DND-41 (cell line): ENCODE results near the gene DUSP8.

ENCODE experiments used
- ATAC-seq: fragments of 200-7000 bp; cut with Tn5 transposase; 3 replicates; pipeline ENCODE4 v1.9.1; 2021; ENCODE audit warnings: low read depth; ENCODE audit not compliant: insufficient read depth
- DNase-seq: peaks from one replicate; pipeline ENCODE4 v3.0.0-alpha.2; 2020
- H2AFZ ChIP-seq: 2 replicates; pipeline ENCODE4 v1.6.0; 2012; ENCODE audit warnings: low read depth, low read length
- H3K27ac ChIP-seq: 2 replicates; pipeline ENCODE4 v1.5.1; 2012; ENCODE audit warnings: low read length, inconsistent platforms
- H3K27me3 ChIP-seq: fragments of 200-600 bp; sonication (generic); 2 replicates; pipeline ENCODE4 v1.6.0; 2012; ENCODE audit warnings: low read length, mild to moderate bottlenecking, inconsistent platforms; ENCODE audit not compliant: insufficient read depth, poor library complexity
- H3K36me3 ChIP-seq: 2 replicates; pipeline ENCODE4 v1.5.1; 2012; ENCODE audit warnings: low read length, inconsistent platforms; ENCODE audit not compliant: insufficient read depth
- H3K4me1 ChIP-seq: 2 replicates; pipeline ENCODE4 v1.5.1; 2012; ENCODE audit warnings: mild to moderate bottlenecking, low read length; ENCODE audit not compliant: insufficient read depth
- H3K4me2 ChIP-seq: 2 replicates; pipeline ENCODE4 v1.6.0; 2012; ENCODE audit warnings: mild to moderate bottlenecking, moderate library complexity, low read length, inconsistent platforms; ENCODE audit not compliant: insufficient read depth
- H3K4me3 ChIP-seq, 2 experiments: fragments of 200-600 bp in 1 of 2; shearing (Covaris generic) in 1 of 2; 2 replicates each; pipeline ENCODE4 v1.5.1; 2012 to 2016; ENCODE audit warnings: inconsistent platforms in 2 of 2, low read length in 2 of 2, mild to moderate bottlenecking in 2 of 2, low read depth in 1 of 2, moderate library complexity in 1 of 2
- H3K79me2 ChIP-seq: 2 replicates; pipeline ENCODE4 v1.6.0; 2012; ENCODE audit warnings: low read length, inconsistent platforms; ENCODE audit not compliant: insufficient read depth
- H3K9ac ChIP-seq: 2 replicates; pipeline ENCODE4 v1.6.0; 2012; ENCODE audit warnings: low read depth, mild to moderate bottlenecking, inconsistent platforms, low read length, moderate library complexity
- H3K9me3 ChIP-seq: 2 replicates; pipeline ENCODE4 v1.5.1; 2012; ENCODE audit warnings: low read length, moderate library complexity, mild to moderate bottlenecking, inconsistent platforms; ENCODE audit not compliant: insufficient read depth, severe bottlenecking
- H4K20me1 ChIP-seq: 2 replicates; pipeline ENCODE4 v1.6.0; 2012; ENCODE audit warnings: low read length; ENCODE audit not compliant: insufficient read depth
- EZH2 ChIP-seq: IDR thresholded peaks from 3 replicates; pipeline ENCODE4 v1.6.1; 2012; ENCODE audit warnings: borderline replicate concordance, low read depth, mild to moderate bottlenecking, moderate library complexity, low read length, inconsistent platforms; ENCODE audit not compliant: severe bottlenecking
- TF ChIP-seq, protein P1 (sequence below): IDR thresholded peaks from 2 replicates; pipeline ENCODE4 v1.5.1; 2012; ENCODE audit warnings: borderline replicate concordance, low read length, moderate library complexity, mild to moderate bottlenecking; ENCODE audit not compliant: poor library complexity, severe bottlenecking; ENCODE audit errors: extremely low read depth

The DUSP8 gene

DNA sequence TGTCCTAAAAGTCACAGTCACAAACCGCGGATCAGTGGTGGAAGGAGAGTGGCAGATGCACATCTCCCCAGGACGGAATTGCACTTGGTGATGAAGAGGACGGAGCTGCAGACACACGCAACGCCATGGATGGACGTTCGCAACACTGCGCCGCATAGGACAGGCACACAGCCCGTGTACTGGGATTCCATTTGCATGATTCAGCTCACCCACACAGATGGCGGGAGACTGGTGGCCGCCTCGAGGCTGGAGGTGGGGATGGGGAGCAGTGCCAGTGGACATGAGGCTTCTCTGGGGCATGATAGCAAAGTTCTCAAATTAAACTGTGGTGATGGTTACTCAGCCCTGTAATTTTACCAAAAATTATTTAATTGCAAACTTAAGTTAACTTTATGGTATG, 37.4 kb downstream of the DUSP8 start:
- TF ChIP-seq EZH2, result no peak
- TF ChIP-seq, protein P1, sequence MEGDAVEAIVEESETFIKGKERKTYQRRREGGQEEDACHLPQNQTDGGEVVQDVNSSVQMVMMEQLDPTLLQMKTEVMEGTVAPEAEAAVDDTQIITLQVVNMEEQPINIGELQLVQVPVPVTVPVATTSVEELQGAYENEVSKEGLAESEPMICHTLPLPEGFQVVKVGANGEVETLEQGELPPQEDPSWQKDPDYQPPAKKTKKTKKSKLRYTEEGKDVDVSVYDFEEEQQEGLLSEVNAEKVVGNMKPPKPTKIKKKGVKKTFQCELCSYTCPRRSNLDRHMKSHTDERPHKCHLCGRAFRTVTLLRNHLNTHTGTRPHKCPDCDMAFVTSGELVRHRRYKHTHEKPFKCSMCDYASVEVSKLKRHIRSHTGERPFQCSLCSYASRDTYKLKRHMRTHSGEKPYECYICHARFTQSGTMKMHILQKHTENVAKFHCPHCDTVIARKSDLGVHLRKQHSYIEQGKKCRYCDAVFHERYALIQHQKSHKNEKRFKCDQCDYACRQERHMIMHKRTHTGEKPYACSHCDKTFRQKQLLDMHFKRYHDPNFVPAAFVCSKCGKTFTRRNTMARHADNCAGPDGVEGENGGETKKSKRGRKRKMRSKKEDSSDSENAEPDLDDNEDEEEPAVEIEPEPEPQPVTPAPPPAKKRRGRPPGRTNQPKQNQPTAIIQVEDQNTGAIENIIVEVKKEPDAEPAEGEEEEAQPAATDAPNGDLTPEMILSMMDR, result no peak
- no peak for ATAC-seq
- Histone ChIP-seq H3K79me2 (peaks cover 77% of the 10 kb centered on the region), H3K9me3 (no peaks in the 10 kb centered on the region), H4K20me1 (peaks cover 70% of the 10 kb centered on the region), H2AFZ (no peak overlapping the region), H3K9ac (no peak overlapping the region), H3K36me3 (peaks cover 23% of the 10 kb centered on the region), H3K27me3 (no peaks in the 10 kb centered on the region), H3K4me2 (no peak overlapping the region), H3K4me3 (no peak overlapping the region), H3K4me1 (no peaks in the 10 kb centered on the region; the same call in 1 of the 2 replicates), H3K27ac (no peak overlapping the region)
- DNase-seq, result no peak

DNA sequence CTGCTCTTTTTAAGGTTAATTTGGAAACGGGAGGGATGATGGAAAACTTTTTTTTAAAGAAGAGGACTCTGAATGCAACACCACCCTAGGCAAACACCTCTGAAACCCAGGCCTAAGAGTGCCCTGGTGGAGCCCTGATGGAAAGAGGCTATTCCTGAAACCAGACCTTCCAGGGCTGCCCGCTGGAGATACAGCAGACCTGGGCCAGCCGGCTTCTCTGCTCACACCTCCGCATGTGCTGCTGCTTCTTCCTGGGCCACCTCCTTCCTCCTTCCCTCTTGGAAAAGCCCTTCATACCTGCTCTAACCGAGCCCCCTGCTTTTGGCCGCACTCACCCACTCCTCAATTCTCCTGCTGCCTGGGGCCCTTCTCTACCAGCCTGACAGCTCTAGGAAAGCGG, 37.9 kb downstream of the DUSP8 start:
- H3K27ac ChIP-seq, result no peak overlapping the region
- H2AFZ ChIP-seq, result no peak overlapping the region
- H3K9ac ChIP-seq, result no peak overlapping the region
- H3K27me3 ChIP-seq, result no peaks in the 10 kb centered on the region
- H3K36me3 ChIP-seq, result peaks cover 23% of the 10 kb centered on the region
- H3K4me3 ChIP-seq, result no peak overlapping the region
- TF ChIP-seq, protein P1, result no peak
- TF ChIP-seq EZH2, result no peak
- no peak overlapping the region for H3K4me2 ChIP-seq
- DNase-seq (no peak), ATAC-seq (no peak)
- H4K20me1 ChIP-seq, result peaks cover 75% of the 10 kb centered on the region
- no peaks in the 10 kb centered on the region; the same call in 1 of the 2 replicates for H3K4me1 ChIP-seq
- H3K9me3 ChIP-seq, result no peaks in the 10 kb centered on the region
- H3K79me2 ChIP-seq, result peaks cover 82% of the 10 kb centered on the region

DNA sequence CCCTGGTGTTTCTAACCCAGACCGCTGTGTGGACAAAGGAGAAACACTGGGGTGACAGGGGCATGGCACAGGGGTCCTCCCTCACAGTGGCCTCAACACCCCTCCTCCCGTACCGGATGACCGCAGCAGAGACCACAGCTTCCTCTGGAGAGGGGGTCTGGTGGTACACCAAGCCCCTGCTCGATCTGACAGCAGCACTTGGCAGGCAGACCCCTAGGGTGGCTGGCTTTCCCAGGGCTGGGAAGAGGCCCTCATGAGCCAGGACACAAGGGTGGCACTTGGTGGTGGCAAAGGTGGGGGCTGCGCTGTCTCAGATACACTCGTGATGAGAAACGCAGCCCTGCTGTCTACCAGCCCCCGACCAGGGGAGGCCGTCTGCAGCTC, 38.7 kb downstream of the DUSP8 start:
- Histone ChIP-seq H3K4me3 (no peak overlapping the region), H3K27me3 (no peaks in the 10 kb centered on the region), H3K9me3 (no peaks in the 10 kb centered on the region), H3K36me3 (peaks cover 23% of the 10 kb centered on the region), H3K4me1 (no peaks in the 10 kb centered on the region; the same call in 1 of the 2 replicates), H3K27ac (no peak overlapping the region), H3K79me2 (peaks cover 90% of the 10 kb centered on the region), H2AFZ (no peak overlapping the region), H3K9ac (no peak overlapping the region), H3K4me2 (no peak overlapping the region), H4K20me1 (peaks cover 84% of the 10 kb centered on the region)
- DNase-seq (no peak), ATAC-seq (no peak)
- no peak for TF ChIP-seq EZH2
- TF ChIP-seq, protein P1, result no peak
